Measurements from ENCODE around the gene TMPRSS13.

Gene TMPRSS13

DNA sequence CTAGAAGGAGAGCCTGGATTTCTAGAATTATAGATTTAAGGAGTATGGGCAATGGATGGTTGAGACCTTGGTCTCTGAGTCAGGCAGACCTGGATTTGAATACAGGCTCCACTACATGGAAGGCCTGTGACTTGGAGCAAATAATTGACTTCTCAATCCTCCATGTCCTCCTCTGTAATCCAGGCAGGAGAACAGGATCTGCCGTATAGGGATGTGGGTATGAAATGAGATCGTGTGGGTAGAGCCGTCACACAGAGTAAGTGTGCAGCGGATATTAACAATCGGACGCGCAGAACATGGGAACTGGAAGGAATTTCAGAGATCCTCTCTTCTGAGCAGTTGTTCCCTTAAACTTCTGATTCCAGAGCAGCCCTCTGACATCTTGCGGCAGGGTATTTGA is 11.5 kb upstream of the TMPRSS13 start:
- TF ChIP-seq, protein P1, sequence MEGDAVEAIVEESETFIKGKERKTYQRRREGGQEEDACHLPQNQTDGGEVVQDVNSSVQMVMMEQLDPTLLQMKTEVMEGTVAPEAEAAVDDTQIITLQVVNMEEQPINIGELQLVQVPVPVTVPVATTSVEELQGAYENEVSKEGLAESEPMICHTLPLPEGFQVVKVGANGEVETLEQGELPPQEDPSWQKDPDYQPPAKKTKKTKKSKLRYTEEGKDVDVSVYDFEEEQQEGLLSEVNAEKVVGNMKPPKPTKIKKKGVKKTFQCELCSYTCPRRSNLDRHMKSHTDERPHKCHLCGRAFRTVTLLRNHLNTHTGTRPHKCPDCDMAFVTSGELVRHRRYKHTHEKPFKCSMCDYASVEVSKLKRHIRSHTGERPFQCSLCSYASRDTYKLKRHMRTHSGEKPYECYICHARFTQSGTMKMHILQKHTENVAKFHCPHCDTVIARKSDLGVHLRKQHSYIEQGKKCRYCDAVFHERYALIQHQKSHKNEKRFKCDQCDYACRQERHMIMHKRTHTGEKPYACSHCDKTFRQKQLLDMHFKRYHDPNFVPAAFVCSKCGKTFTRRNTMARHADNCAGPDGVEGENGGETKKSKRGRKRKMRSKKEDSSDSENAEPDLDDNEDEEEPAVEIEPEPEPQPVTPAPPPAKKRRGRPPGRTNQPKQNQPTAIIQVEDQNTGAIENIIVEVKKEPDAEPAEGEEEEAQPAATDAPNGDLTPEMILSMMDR (conservative IDR thresholded peaks at IDR 0.05) = no peak
- H3K27ac ChIP-seq = no peak overlapping the region

DNA sequence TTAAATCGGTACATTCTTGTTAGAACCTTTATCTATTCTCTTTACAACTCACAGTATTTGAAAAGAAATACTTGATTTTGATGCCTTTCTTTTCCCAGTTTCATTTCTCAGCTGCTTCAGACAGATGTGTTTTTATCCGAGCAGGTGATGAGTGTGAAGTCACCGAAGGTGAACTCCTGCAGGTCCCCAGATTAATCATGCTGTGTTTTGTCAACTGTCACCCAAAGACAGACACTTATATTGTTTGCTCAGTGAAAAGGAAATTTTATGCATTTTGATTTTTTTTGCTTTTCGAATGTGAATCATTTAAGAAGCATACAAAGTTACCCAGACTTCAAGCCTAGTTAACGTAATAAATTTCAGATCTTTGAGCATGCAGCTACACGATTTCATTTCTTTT is 7.8 kb upstream of the TMPRSS13 start:
- no peak overlapping the region for H3K27ac ChIP-seq
- TF ChIP-seq, protein P1 (conservative IDR thresholded peaks at IDR 0.05) = no peak

DNA sequence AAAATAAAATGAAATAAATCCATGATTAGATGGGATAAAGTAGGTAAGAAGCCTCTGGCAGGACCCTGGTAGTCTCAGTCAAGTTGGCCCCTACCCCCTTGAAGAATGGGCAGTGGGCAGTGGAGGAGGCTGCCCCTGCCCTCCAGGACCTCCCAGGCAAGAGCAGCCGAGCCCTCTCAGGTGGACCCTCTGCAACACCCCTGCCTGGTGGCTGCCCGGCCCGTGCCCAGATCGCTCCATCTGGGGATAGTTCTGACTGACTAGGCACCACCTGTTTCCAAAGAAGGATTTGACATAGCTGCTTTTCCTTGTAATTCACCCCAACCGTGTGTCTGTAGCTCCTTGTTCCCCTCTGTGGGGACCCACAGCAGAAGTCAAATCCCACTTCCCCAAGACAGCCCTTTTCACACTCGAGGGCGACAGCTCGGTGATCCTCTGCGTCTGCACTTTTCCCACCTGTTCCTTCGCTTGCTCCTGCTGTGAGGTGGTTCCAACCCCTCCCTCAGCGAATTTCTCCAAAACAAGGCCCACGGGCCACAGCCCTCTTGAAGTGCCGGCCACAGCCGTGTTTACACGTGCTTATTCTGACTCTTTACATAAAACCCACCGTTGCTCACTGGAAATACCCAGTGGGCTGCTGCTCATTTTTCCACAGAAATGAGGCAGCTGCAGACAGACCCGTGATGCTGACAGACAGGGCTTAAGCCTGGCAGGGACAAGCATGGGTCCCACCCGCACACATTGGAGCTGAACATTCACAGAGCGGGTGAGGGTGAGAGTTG is 5.5 kb upstream of the TMPRSS13 start:
- H3K27ac ChIP-seq = no peak overlapping the region
- TF ChIP-seq, protein P1 (conservative IDR thresholded peaks at IDR 0.05) = no peak

DNA sequence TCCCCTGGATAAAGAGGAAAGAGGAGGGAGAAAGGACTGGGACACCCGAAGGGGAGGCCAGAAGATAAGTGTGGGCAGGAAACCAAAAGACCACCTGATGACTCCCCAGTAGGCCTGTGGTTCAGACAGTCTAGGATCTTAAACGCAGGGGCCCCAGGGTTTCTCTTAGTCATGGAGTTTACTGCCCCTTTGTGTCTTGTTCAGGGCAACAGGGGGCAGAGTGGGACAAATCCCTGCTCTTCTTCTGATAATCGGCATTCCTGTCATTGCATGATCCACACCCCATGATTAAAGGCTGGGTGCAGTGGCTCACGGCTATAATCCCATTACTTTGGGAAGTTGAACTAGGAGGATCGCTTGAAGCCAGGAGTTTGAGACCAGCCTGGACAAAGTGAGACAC is 4.7 kb upstream of the TMPRSS13 start:
- TF ChIP-seq, protein P1 (conservative IDR thresholded peaks at IDR 0.05) = no peak
- H3K27ac ChIP-seq = no peak overlapping the region

DNA sequence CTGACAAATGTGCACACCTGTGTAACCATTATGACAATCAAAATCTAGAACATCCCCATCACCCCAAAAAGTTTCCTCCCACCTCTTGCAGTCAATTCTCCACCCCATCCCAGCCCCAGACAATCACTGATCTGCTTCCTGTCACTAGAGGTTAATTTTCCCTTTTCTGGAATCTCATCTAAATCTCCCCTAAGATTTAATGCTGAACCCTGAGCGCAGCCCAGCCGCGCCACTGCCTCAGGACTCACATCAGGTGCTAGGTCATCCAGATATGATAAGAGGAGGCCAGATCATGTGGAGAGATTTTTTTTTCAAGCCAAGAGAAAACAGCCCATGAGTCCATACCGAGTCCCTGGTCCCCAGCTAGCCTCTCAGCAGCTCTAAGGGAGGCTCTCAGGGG is 4.3 kb upstream of the TMPRSS13 start:
- H3K27ac ChIP-seq = no peak overlapping the region
- TF ChIP-seq, protein P1 (conservative IDR thresholded peaks at IDR 0.05) = no peak

DNA sequence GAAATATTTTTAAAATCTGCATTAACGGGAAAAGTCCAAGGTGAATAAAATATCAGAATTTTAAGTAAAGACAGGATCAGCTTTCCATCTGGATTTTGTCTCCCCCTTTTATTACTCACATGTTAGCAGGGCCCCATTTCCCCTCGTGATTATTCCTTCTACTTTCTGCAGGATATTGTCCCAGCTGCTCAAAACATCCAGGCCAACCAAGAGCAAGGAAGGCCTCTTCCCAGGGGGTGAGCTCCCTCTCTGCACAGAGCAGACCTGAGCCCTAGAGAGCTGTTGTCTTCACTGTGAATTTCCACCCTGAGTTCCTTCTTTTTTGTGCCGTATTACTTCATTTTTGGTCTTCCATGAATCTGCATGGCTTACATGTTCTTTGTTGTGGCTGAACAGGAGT is 3.7 kb upstream of the TMPRSS13 start:
- no peak overlapping the region for H3K27ac ChIP-seq
- TF ChIP-seq, protein P1 (conservative IDR thresholded peaks at IDR 0.05) = no peak

DNA sequence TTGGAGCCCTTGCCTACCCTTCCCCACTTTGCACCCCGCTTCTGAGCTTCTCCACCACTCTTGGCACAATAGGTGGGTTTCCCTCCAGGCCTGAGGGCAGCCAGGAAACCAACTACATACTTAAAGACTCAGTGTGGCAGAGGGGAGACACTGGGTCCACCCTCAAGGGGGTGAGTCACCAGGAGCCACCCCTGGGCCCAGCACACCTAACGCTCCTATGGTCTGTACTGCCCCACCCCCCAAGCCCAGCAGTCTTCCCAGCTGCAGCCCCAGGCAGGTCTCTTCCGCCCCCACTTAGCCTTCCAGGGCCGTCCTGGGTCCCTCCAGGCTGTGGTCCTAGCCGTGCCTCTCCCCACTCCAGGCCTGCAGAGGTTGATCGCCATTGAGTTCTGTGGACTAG is 3.2 kb upstream of the TMPRSS13 start:
- no peak overlapping the region for H3K27ac ChIP-seq
- TF ChIP-seq, protein P1 (conservative IDR thresholded peaks at IDR 0.05) = no peak
